ENCODE results near the gene PTPRC. TPM values are rescaled to one million over a fixed set of nuclear protein-coding genes. Genes with fewer than 3 reads are reported as not detected.

PTPRC gene
- total and polyA plus RNA-seq, 2 donors (not counting 3 experiments of a cell fraction or from before 2014, with no cell fraction given), result not detected

- Histone ChIP-seq H3K4me2 (ENCODE audit: insufficient read depth, low read length) (no peak overlapping the region), H3K27me3 (ENCODE audit: control insufficient read depth in 2 of 2, insufficient read depth in 2 of 2, low read length in 2 of 2) (no peaks in the 10 kb centered on the region), H3K36me3 (ENCODE audit: control insufficient read depth in 2 of 2, extremely low read depth in 1 of 2, insufficient read depth in 2 of 2, low read length in 2 of 2) (no peaks in the 10 kb centered on the region), H4K20me1 (replicated peaks; ENCODE audit: control insufficient read depth, extremely low read depth, insufficient read depth, low read length) (no peaks in the 10 kb centered on the region), H3K4me3 (replicated peaks in 1 of 3; ENCODE audit: insufficient read depth in 1 of 3, low read depth in 1 of 3, low read length in 3 of 3) (no peak overlapping the region), H3K9me1 (replicated peaks; ENCODE audit: control insufficient read depth, extremely low read depth, insufficient read depth, low read length) (no peaks in the 10 kb centered on the region), H2AFZ (ENCODE audit: low read depth, low read length) (no peak overlapping the region), H3K27ac (ENCODE audit: insufficient read depth, low read depth, low read length) (no peak overlapping the region), H3K4me1 (ENCODE audit: control insufficient read depth, extremely low read depth, insufficient read depth, low read length) (peaks cover 8% of the 10 kb centered on the region), H3K9me3 (replicated peaks; ENCODE audit: control insufficient read depth, insufficient read depth, low read length) (no peaks in the 10 kb centered on the region), H3K9ac (replicated peaks; ENCODE audit: extremely low read depth, insufficient read depth, low read length) (no peak overlapping the region), H3K79me2 (ENCODE audit: control insufficient read depth, insufficient read depth, low read length) (no peaks in the 10 kb centered on the region)
- DNase-seq (ENCODE audit: low read depth, low spot score) (no peak), FAIRE-seq (no peak)
- POLR2A ChIA-PET, result no interaction called here
- peak; percentile 12 for TF ChIP-seq FOS (IDR thresholded peaks at IDR 0.05; ENCODE audit: borderline replicate concordance, insufficient read depth, low read length)
- no peak for TF ChIP-seq POLR2A (IDR thresholded peaks at IDR 0.05; ENCODE audit: low read depth, low read length)
- BruUV-seq (replicated peaks), result no TSS peak
- CTCF ChIA-PET, result interaction anchor here (3.3 kb wide), 1 partner anchor 24 kb away, joined by 8 read pairs; no protein-coding TSS in a partner anchor
- dilution Hi-C loops (cut with MboI; ENCODE audit: extremely low pct_ligation_motif_present, low sequenced_read_pairs), result no loop called here
- intact Hi-C loops (cut with micrococcal nuclease), result no loop called here
Measured at GRCh38 chr1:198725090-198725489, 86.2 kb downstream of the PTPRC start.

GRCh38 chr1:198726455-198726854 is 87.6 kb downstream of the PTPRC start:
- H3K36me3 ChIP-seq (ENCODE audit: control insufficient read depth in 2 of 2, extremely low read depth in 1 of 2, insufficient read depth in 2 of 2, low read length in 2 of 2), result no peaks in the 10 kb centered on the region
- no peak overlapping the region for H3K4me3 ChIP-seq (replicated peaks in 1 of 3; ENCODE audit: insufficient read depth in 1 of 3, low read depth in 1 of 3, low read length in 3 of 3)
- H4K20me1 ChIP-seq (replicated peaks; ENCODE audit: control insufficient read depth, extremely low read depth, insufficient read depth, low read length), result no peaks in the 10 kb centered on the region
- no peaks in the 10 kb centered on the region for H3K79me2 ChIP-seq (ENCODE audit: control insufficient read depth, insufficient read depth, low read length)
- FAIRE-seq, result peak; percentile 62
- DNase-seq (ENCODE audit: low read depth, low spot score), result peak; percentile 76
- CTCF ChIA-PET, result interaction anchor here (1.1 to 3.3 kb wide), 2 partner anchors 14 to 25 kb away, joined by 3 to 8 read pairs; no protein-coding TSS in a partner anchor
- no peaks in the 10 kb centered on the region for H3K9me1 ChIP-seq (replicated peaks; ENCODE audit: control insufficient read depth, extremely low read depth, insufficient read depth, low read length)
- H3K4me1 ChIP-seq (ENCODE audit: control insufficient read depth, extremely low read depth, insufficient read depth, low read length), result peaks cover 8% of the 10 kb centered on the region
- H3K27ac ChIP-seq (ENCODE audit: insufficient read depth, low read depth, low read length), result no peak overlapping the region
- POLR2A ChIA-PET, result no interaction called here
- H3K4me2 ChIP-seq (ENCODE audit: insufficient read depth, low read length), result peak overlapping the region; percentile 17
- H3K9me3 ChIP-seq (replicated peaks; ENCODE audit: control insufficient read depth, insufficient read depth, low read length), result no peaks in the 10 kb centered on the region
- no peaks in the 10 kb centered on the region for H3K27me3 ChIP-seq (ENCODE audit: control insufficient read depth in 2 of 2, insufficient read depth in 2 of 2, low read length in 2 of 2)
- intact Hi-C loops (cut with micrococcal nuclease) (no loop called here), dilution Hi-C loops (cut with MboI; ENCODE audit: extremely low pct_ligation_motif_present, low sequenced_read_pairs) (no loop called here)
- no TSS peak for BruUV-seq (replicated peaks)
- TF ChIP-seq POLR2A (IDR thresholded peaks at IDR 0.05; ENCODE audit: low read depth, low read length), result no peak
- TF ChIP-seq GATA2 (IDR thresholded peaks at IDR 0.05; ENCODE audit: insufficient read depth, insufficient read length, low read depth, low read length), result peak; percentile 22
- TF ChIP-seq FOS (IDR thresholded peaks at IDR 0.05; ENCODE audit: borderline replicate concordance, insufficient read depth, low read length), result peak; percentile 51
- no peak for TF ChIP-seq CTCF (IDR thresholded peaks at IDR 0.05; ENCODE audit: extremely low read depth in 1 of 2, insufficient read depth in 1 of 2, low read depth in 1 of 2, low read length in 2 of 2)
- no peak for TF ChIP-seq MYC (IDR thresholded peaks at IDR 0.05; ENCODE audit: low read depth, low read length)
- no peak for TF ChIP-seq EZH2 (IDR thresholded peaks at IDR 0.05; ENCODE audit: borderline replicate concordance, low read depth, low read length, severe bottlenecking)
- TF ChIP-seq JUN (IDR thresholded peaks at IDR 0.05; ENCODE audit: borderline replicate concordance, insufficient read depth, insufficient read length, low read depth), result peak; percentile 54
- TF ChIP-seq POLR2AphosphoS5 (IDR thresholded peaks at IDR 0.05; ENCODE audit: insufficient read depth, low read depth, low read length), result no peak
- TF ChIP-seq MAX (IDR thresholded peaks at IDR 0.05; ENCODE audit: insufficient read depth, insufficient read length), result no peak
- no peak overlapping the region for H2AFZ ChIP-seq (ENCODE audit: low read depth, low read length)
- H3K9ac ChIP-seq (replicated peaks; ENCODE audit: extremely low read depth, insufficient read depth, low read length), result peak overlapping the region; percentile 9
